Measurements from ENCODE around the gene HDLBP. TPM values are rescaled to one million over a fixed set of nuclear protein-coding genes. Genes with fewer than 3 reads are reported as not detected.

The HDLBP gene
- total and polyA plus RNA-seq, 2 donors = 85.1 to 111 TPM

DNA sequence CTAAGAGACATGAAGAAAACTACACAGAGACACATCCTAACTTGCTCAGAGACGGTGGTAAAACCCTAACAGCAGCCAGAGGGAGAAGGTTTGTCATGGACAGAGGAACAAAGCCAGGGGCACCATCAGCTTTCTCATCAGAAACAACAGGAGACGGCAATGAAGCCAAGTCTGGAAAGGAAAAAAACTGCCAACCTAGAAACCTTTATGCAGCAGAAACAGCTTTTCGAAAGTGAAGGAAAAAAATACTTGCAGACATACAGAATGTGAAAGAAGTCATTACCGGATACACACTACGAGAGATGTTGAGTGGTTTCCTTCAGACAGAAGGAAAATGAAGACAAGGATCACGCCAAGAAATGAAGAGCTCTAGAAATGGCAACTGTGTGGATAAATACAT lies 71.1 kb downstream of the HDLBP start:
- Histone ChIP-seq H3K27ac (ENCODE audit: low read depth in 1 of 2, low read length in 1 of 2) (no peak overlapping the region), H3K36me3 (ENCODE audit: control insufficient read depth in 2 of 2, insufficient read depth in 2 of 2, low read length in 1 of 2) (peaks cover 71 to 87% of the 10 kb centered on the region in 2 donors), H3K27me3 (ENCODE audit: control insufficient read depth in 2 of 2, insufficient read depth in 1 of 2, low read length in 1 of 2) (no peaks in the 10 kb centered on the region), H3K9me3 (ENCODE audit: control insufficient read depth in 2 of 2, insufficient read depth in 1 of 2, low read length in 1 of 2) (no peaks in the 10 kb centered on the region), H3K4me3 (ENCODE audit: low read length in 2 of 2) (no peak overlapping the region), H3K4me1 (ENCODE audit: control insufficient read depth in 2 of 2, insufficient read depth in 2 of 2, low read length in 2 of 2) (no peaks in the 10 kb centered on the region)
- no peak for DNase-seq (ENCODE audit: low read depth in 6 of 9, low spot score in 9 of 9)
- 96% methylated on average over 6 of the region's 6 CpGs for WGBS

DNA sequence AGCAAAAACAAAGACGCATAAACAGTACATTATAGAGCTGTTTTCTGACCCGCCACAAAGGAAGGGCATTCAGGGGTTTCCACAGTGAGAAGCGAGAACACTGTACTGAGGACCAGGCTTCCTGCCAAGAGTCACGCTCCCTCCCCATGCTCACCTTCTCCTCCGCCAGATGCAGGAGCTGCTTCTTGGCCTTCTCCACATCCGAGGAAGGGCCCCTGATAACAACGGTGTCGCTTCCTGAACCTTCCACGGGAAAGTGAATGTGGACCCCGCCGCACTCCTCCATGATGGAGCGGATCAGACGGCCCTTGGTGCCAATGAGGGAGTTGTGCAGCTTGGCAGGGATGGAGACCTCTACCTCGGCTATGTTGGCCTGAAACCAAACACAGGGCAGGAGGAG lies 73.2 kb downstream of the HDLBP start:
- no peak for DNase-seq (ENCODE audit: low read depth in 6 of 9, low spot score in 9 of 9)
- 95% methylated on average over 14 of the region's 14 CpGs for WGBS
- Histone ChIP-seq H3K4me1 (ENCODE audit: control insufficient read depth in 2 of 2, insufficient read depth in 2 of 2, low read length in 2 of 2) (no peaks in the 10 kb centered on the region), H3K4me3 (ENCODE audit: low read length in 2 of 2) (no peak overlapping the region), H3K36me3 (ENCODE audit: control insufficient read depth in 2 of 2, insufficient read depth in 2 of 2, low read length in 1 of 2) (peaks cover 66 to 87% of the 10 kb centered on the region in 2 donors), H3K27ac (ENCODE audit: low read depth in 1 of 2, low read length in 1 of 2) (no peak overlapping the region), H3K9me3 (ENCODE audit: control insufficient read depth in 2 of 2, insufficient read depth in 1 of 2, low read length in 1 of 2) (no peaks in the 10 kb centered on the region), H3K27me3 (ENCODE audit: control insufficient read depth in 2 of 2, insufficient read depth in 1 of 2, low read length in 1 of 2) (no peaks in the 10 kb centered on the region)

DNA sequence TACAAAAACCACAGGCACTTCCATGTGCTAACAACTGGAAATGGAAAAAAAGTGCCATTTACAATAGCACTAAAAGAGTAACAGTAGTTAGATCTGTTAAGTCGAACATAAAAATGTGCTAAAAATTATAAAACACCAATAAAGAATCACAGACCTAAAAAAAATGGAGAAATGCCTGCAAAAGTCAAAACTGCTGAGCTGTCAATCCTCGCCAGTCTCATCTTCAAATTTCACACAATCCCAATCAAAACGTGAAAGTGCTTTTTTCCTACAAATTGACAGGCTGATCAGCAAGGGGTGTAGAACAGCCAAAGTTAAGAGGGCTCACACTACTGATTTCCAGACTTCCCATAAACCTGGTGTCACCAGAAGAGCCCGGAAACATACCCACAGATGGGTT lies 73.8 kb downstream of the HDLBP start:
- Histone ChIP-seq H3K36me3 (ENCODE audit: control insufficient read depth in 2 of 2, insufficient read depth in 2 of 2, low read length in 1 of 2) (peaks cover 63 to 87% of the 10 kb centered on the region in 2 donors), H3K27ac (ENCODE audit: low read depth in 1 of 2, low read length in 1 of 2) (no peak overlapping the region), H3K4me1 (ENCODE audit: control insufficient read depth in 2 of 2, insufficient read depth in 2 of 2, low read length in 2 of 2) (no peaks in the 10 kb centered on the region), H3K9me3 (ENCODE audit: control insufficient read depth in 2 of 2, insufficient read depth in 1 of 2, low read length in 1 of 2) (no peaks in the 10 kb centered on the region), H3K27me3 (ENCODE audit: control insufficient read depth in 2 of 2, insufficient read depth in 1 of 2, low read length in 1 of 2) (no peaks in the 10 kb centered on the region), H3K4me3 (ENCODE audit: low read length in 2 of 2) (no peak overlapping the region)
- no peak for DNase-seq (ENCODE audit: low read depth in 6 of 9, low spot score in 9 of 9)
- WGBS = 97% methylated on average over 4 of the region's 4 CpGs

DNA sequence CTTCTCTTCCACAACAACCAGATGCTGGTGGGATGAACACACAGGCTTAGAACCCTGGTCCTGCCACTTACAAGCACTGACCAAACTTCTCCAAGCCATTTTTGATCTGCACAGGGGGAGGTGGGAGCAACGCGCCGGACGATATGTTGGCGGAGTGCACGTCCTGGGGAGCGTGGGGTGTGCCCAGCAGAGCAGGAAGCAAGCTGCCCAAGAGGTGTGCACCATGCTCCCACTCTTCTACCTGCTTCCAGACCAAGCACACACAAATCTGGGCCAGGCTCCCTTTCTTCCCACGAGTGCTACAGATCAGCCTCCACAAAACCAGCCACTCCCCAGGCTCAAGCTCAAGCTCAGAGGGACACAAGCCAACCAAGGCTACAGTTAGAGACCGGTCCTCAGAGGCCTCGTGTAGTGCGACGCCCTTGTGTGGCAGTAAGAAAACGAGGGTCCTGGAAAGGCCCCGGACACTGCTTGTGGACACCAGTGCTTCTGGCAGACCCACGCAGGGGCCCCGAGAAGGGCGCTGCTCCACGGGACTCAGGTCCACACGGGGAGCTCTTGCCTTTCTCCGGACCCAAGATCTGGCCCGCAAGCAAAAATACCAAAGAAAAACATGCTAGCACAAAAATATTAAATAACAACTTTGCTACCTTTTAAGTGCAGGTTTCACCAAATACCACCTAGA lies 75.0 kb downstream of the HDLBP start:
- Histone ChIP-seq H3K4me3 (ENCODE audit: low read length in 2 of 2) (no peak overlapping the region), H3K27ac (ENCODE audit: low read depth in 1 of 2, low read length in 1 of 2) (no peak overlapping the region), H3K27me3 (ENCODE audit: control insufficient read depth in 2 of 2, insufficient read depth in 1 of 2, low read length in 1 of 2) (no peaks in the 10 kb centered on the region), H3K9me3 (ENCODE audit: control insufficient read depth in 2 of 2, insufficient read depth in 1 of 2, low read length in 1 of 2) (no peaks in the 10 kb centered on the region), H3K4me1 (ENCODE audit: control insufficient read depth in 2 of 2, insufficient read depth in 2 of 2, low read length in 2 of 2) (no peaks in the 10 kb centered on the region), H3K36me3 (ENCODE audit: control insufficient read depth in 2 of 2, insufficient read depth in 2 of 2, low read length in 1 of 2) (peaks cover 71 to 89% of the 10 kb centered on the region in 2 donors)
- 98% methylated on average over 21 of the region's 21 CpGs for WGBS
- no peak for DNase-seq (ENCODE audit: low read depth in 6 of 9, low spot score in 9 of 9)

DNA sequence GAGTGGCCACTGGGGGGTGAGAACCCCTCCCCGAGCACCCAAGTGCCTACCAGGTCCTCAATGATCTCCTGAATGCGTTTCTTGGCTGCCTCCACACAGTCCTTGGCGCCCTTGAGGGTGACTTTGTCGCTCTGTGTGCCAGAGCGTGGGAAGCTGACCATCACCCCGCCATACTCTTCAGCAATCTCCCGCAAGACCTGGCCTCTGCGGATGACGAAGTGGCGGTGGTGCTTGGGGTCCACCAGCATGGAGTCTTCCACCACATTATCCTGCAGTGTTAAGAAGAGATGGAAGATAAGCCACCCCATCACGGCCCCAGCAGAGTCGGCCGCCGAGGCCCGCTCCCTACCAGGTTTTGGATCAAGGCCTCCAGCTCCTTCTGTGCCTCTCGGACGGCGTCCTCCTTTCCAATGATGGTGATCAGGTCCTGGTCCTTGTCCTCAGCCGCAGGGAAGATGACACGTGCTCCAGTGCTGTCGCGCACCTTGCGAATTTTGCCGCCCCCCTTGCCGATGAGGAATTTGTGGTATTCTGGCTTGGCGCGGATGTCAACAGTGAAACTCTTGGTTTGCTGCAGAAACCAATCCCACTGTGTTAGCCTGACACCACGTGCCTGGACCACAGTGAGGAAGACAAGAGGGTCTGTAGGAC lies 75.8 kb downstream of the HDLBP start:
- H3K4me1 ChIP-seq (ENCODE audit: control insufficient read depth in 2 of 2, insufficient read depth in 2 of 2, low read length in 2 of 2) = no peaks in the 10 kb centered on the region
- H3K27me3 ChIP-seq (ENCODE audit: control insufficient read depth in 2 of 2, insufficient read depth in 1 of 2, low read length in 1 of 2) = no peaks in the 10 kb centered on the region
- peaks cover 73 to 95% of the 10 kb centered on the region in 2 donors for H3K36me3 ChIP-seq (ENCODE audit: control insufficient read depth in 2 of 2, insufficient read depth in 2 of 2, low read length in 1 of 2)
- H3K9me3 ChIP-seq (ENCODE audit: control insufficient read depth in 2 of 2, insufficient read depth in 1 of 2, low read length in 1 of 2) = no peaks in the 10 kb centered on the region
- no peak overlapping the region for H3K27ac ChIP-seq (ENCODE audit: low read depth in 1 of 2, low read length in 1 of 2)
- no peak for DNase-seq (ENCODE audit: low read depth in 6 of 9, low spot score in 9 of 9)
- 98% methylated on average over 28 of the region's 28 CpGs for WGBS
- H3K4me3 ChIP-seq (ENCODE audit: low read length in 2 of 2) = no peak overlapping the region

DNA sequence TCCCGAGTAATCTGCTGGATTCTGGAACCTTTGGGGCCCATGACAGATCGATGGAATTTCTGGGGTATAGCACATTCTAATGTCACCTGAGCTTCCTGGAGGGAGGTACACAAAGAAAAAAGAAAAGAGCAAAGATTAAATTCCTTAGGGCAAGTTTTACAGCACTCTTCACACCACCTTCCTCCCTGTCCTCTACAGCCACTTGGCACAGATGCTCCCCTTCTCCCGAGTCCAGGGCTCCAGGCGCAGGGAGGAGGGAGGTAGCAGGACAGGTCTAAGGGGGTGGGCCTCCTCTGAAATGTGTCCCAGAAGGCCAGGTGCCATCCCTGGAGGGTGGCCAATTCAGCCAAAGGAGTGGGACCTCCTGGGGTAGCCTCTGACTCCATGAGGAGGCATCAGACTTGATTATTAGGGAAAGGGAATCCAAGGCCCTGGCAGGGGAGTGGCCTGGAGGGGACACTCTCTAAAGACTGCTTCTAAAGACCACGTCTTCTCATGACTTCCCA lies 76.7 kb downstream of the HDLBP start:
- no peak overlapping the region for H3K4me3 ChIP-seq (ENCODE audit: low read length in 2 of 2)
- H3K27me3 ChIP-seq (ENCODE audit: control insufficient read depth in 2 of 2, insufficient read depth in 1 of 2, low read length in 1 of 2) = no peaks in the 10 kb centered on the region
- H3K36me3 ChIP-seq (ENCODE audit: control insufficient read depth in 2 of 2, insufficient read depth in 2 of 2, low read length in 1 of 2) = peaks cover 80 to 97% of the 10 kb centered on the region in 2 donors
- WGBS = 96% methylated on average over 5 of the region's 5 CpGs
- H3K27ac ChIP-seq (ENCODE audit: low read depth in 1 of 2, low read length in 1 of 2) = no peak overlapping the region
- no peak for DNase-seq (ENCODE audit: low read depth in 6 of 9, low spot score in 9 of 9)
- H3K4me1 ChIP-seq (ENCODE audit: control insufficient read depth in 2 of 2, insufficient read depth in 2 of 2, low read length in 2 of 2) = no peaks in the 10 kb centered on the region
- H3K9me3 ChIP-seq (ENCODE audit: control insufficient read depth in 2 of 2, insufficient read depth in 1 of 2, low read length in 1 of 2) = no peaks in the 10 kb centered on the region

DNA sequence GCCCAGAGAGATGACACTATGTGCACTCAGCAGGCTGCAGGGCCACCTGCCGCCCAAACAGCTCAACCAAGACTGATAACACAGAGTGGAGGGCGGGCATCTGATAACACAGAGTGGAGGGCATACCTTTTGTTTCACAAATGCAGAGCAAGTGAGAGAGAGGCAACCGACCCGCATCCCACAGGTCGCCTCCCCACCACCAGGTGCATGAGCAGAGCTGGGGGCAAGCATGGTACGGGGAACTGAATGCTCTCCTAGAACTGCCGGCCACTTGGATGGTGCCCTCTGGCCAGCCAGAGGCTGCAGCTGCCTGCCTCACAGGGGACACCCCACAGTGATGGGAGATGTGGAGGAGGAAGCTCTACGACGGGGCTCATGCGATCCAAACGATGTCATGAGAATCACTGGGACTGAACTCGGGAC lies 77.5 kb downstream of the HDLBP start:
- no peaks in the 10 kb centered on the region for H3K4me1 ChIP-seq (ENCODE audit: control insufficient read depth in 2 of 2, insufficient read depth in 2 of 2, low read length in 2 of 2)

DNA sequence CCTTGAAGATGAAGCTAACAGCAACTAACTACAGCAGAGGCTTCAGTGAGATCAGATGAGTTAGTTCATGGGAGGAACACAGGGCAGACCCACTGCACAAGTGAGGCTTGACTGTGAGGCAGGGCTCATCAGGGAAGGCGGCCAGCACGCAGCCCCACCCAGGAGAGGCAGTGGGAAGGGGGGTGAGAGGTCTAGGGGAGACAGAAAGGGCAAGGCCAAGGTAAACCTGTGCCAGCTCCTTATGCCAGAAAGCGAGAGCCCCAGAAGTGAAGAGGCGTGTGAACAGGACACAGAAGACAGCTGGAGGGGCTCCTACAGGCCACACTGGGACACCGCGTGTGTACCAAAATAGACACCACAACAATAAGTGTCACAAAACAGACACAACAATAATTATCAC lies 78.4 kb downstream of the HDLBP start:
- Histone ChIP-seq H3K4me1 (ENCODE audit: control insufficient read depth in 2 of 2, insufficient read depth in 2 of 2, low read length in 2 of 2) (no peaks in the 10 kb centered on the region), H3K27ac (ENCODE audit: low read depth in 1 of 2, low read length in 1 of 2) (no peak overlapping the region), H3K9me3 (ENCODE audit: control insufficient read depth in 2 of 2, insufficient read depth in 1 of 2, low read length in 1 of 2) (no peaks in the 10 kb centered on the region), H3K4me3 (ENCODE audit: low read length in 2 of 2) (no peak overlapping the region), H3K27me3 (ENCODE audit: control insufficient read depth in 2 of 2, insufficient read depth in 1 of 2, low read length in 1 of 2) (no peaks in the 10 kb centered on the region), H3K36me3 (ENCODE audit: control insufficient read depth in 2 of 2, insufficient read depth in 2 of 2, low read length in 1 of 2) (peaks cover 78 to 90% of the 10 kb centered on the region in 2 donors)
- DNase-seq (ENCODE audit: low read depth in 6 of 9, low spot score in 9 of 9) = no peak
- 98% methylated on average over 6 of the region's 6 CpGs for WGBS

More for the DNA sequence above, 77.5 kb downstream of the HDLBP start:
- Histone ChIP-seq H3K36me3 (ENCODE audit: control insufficient read depth in 2 of 2, insufficient read depth in 2 of 2, low read length in 1 of 2) (peaks cover 81 to 97% of the 10 kb centered on the region in 2 donors), H3K4me3 (ENCODE audit: low read length in 2 of 2) (no peak overlapping the region), H3K27ac (ENCODE audit: low read depth in 1 of 2, low read length in 1 of 2) (no peak overlapping the region), H3K9me3 (ENCODE audit: control insufficient read depth in 2 of 2, insufficient read depth in 1 of 2, low read length in 1 of 2) (no peaks in the 10 kb centered on the region), H3K27me3 (ENCODE audit: control insufficient read depth in 2 of 2, insufficient read depth in 1 of 2, low read length in 1 of 2) (no peaks in the 10 kb centered on the region)
- DNase-seq (ENCODE audit: low read depth in 6 of 9, low spot score in 9 of 9) = no peak
- WGBS = 93% methylated on average over 12 of the region's 12 CpGs

DNA sequence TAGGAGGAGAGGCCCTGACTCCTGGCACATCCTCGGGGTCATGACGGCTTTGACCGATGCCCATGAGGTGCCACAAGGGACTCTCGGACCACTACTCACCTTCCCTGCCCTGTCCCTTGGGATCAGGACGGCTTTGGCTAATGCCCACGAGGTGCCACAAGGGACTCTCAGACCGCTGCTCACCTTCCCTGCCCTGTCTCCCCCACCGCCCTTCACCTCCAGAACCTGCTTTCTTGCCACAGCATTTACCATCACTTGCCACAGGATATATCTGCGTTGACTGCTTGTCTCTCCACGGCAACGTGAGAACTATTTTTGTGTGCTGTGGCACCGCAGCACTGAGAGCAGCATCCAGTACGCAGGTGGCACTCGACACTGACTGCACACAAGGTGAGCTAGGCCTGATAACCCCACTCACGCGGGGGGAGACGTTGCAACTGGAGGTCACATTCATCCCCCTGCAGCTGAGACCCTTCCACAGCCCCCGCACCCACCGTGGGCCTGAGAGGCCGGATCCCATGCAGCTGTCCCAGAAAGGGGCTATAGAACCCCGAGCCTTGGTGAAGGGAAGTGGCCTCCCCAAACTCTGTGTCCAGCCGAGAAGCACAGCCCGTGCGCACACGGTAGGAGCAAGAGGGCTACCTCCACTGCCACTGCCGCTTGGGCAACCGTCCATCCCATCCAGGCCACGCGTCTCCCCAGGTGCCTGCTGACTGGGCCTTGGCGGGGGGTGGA lies 79.4 kb downstream of the HDLBP start:
- no peak overlapping the region for H3K27ac ChIP-seq (ENCODE audit: low read depth in 1 of 2, low read length in 1 of 2)
- WGBS = 94% methylated on average over 30 of the region's 30 CpGs
- H3K27me3 ChIP-seq (ENCODE audit: control insufficient read depth in 2 of 2, insufficient read depth in 1 of 2, low read length in 1 of 2) = no peaks in the 10 kb centered on the region
- H3K9me3 ChIP-seq (ENCODE audit: control insufficient read depth in 2 of 2, insufficient read depth in 1 of 2, low read length in 1 of 2) = no peaks in the 10 kb centered on the region
- no peaks in the 10 kb centered on the region for H3K4me1 ChIP-seq (ENCODE audit: control insufficient read depth in 2 of 2, insufficient read depth in 2 of 2, low read length in 2 of 2)
- DNase-seq (ENCODE audit: low read depth in 6 of 9, low spot score in 9 of 9) = no peak
- peaks cover 86 to 87% of the 10 kb centered on the region in 2 donors for H3K36me3 ChIP-seq (ENCODE audit: control insufficient read depth in 2 of 2, insufficient read depth in 2 of 2, low read length in 1 of 2)
- no peak overlapping the region for H3K4me3 ChIP-seq (ENCODE audit: low read length in 2 of 2)

All from thymus (tissue), 11 donors.